Calu3 (cell line): ENCODE results near the gene RFTN1. TPM values are rescaled to one million over a fixed set of nuclear protein-coding genes. Genes with fewer than 3 reads are reported as not detected.

Source experiments
- BruUV-seq: library from RNA; stranded (reverse); fragments of 400-500 nt; replicated peaks from 2 replicates; lab custom pipeline; 2021; lab: Mats Ljungman, UMichigan
- CTCF ChIA-PET: fragments of 300-600 bp; sonication (Branson Sonifier 250); formaldehyde crosslinking; loops from one replicate; lab custom pipeline; 2022; ENCODE audit warnings: antibody characterized with exemption; lab: Charles Lee
- DNase-seq: peaks from one replicate; pipeline ENCODE4 v3.0.0; 2022
- H3K27ac Mint-ChIP-seq: one replicate; pipeline ENCODE4 v1.8.0; 2022; ENCODE audit warnings: mixed read lengths; ENCODE audit not compliant: unreplicated experiment
- H3K27me3 Mint-ChIP-seq: one replicate; pipeline ENCODE4 v1.8.0; 2022; ENCODE audit warnings: mixed read lengths; ENCODE audit not compliant: unreplicated experiment
- H3K36me3 Mint-ChIP-seq: one replicate; pipeline ENCODE4 v1.8.0; 2022; ENCODE audit warnings: mild to moderate bottlenecking, moderate library complexity, mixed read lengths; ENCODE audit not compliant: insufficient read depth, unreplicated experiment
- H3K4me1 Mint-ChIP-seq: one replicate; pipeline ENCODE4 v1.8.0; 2022; ENCODE audit warnings: mild to moderate bottlenecking, low read depth, mixed read lengths; ENCODE audit not compliant: unreplicated experiment
- H3K4me3 Mint-ChIP-seq: one replicate; pipeline ENCODE4 v1.8.0; 2022; ENCODE audit warnings: mild to moderate bottlenecking, low read depth, moderate library complexity, mixed read lengths; ENCODE audit not compliant: unreplicated experiment
- H3K9me3 Mint-ChIP-seq: one replicate; pipeline ENCODE4 v1.8.0; 2022; ENCODE audit warnings: low read depth, mixed read lengths; ENCODE audit not compliant: unreplicated experiment
- intact Hi-C: fragments of 100-400 bp; cut with micrococcal nuclease; formaldehyde crosslinking; loops from one replicate; pipeline ENCODE4 v1.10.0; 2022; ENCODE audit not compliant: unreplicated experiment
- total RNA-seq: library from RNA; stranded (reverse); gene quantifications from 2 replicates; pipeline ENCODE4 v1.2.3, GENCODE V29; 2022
- TF ChIP-seq, protein P1 (sequence below): fragments of 200-600 bp; IDR thresholded peaks from one replicate; pipeline ENCODE4 v1.8.0; 2022; ENCODE audit warnings: antibody characterized with exemption; ENCODE audit not compliant: unreplicated experiment

RFTN1 gene
- total RNA-seq, 1 experiment from 2014 or later: 1.6 TPM

DNA sequence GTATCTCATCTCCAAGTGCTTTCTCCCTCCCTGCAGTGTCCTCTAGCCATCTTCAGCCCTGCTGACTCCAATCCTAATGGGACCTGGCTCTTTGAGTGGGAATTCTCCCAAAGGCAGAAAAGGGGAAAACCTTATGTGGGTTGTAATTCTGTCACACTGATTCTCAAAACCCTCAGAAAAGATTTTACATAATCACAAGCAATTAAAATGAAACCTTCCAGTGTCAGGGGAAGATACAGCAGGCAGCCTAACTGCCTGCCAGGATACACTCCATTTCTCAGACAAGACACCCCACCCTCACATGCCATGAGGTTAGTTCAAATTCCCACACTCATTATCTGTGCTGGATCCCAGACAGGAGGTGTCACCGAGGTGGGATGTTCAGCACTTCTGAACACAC is 121.4 kb downstream of the RFTN1 start:
- intact Hi-C loops: no loop called here
- Mint-ChIP-seq H3K36me3 (no peaks in the 10 kb centered on the region), H3K27ac (no peak overlapping the region), H3K4me1 (no peaks in the 10 kb centered on the region), H3K27me3 (peaks cover 16% of the 10 kb centered on the region), H3K9me3 (no peaks in the 10 kb centered on the region), H3K4me3 (no peak overlapping the region)
- no peak for DNase-seq
- CTCF ChIA-PET: no interaction called here
- no TSS peak for BruUV-seq
- TF ChIP-seq, protein P1, sequence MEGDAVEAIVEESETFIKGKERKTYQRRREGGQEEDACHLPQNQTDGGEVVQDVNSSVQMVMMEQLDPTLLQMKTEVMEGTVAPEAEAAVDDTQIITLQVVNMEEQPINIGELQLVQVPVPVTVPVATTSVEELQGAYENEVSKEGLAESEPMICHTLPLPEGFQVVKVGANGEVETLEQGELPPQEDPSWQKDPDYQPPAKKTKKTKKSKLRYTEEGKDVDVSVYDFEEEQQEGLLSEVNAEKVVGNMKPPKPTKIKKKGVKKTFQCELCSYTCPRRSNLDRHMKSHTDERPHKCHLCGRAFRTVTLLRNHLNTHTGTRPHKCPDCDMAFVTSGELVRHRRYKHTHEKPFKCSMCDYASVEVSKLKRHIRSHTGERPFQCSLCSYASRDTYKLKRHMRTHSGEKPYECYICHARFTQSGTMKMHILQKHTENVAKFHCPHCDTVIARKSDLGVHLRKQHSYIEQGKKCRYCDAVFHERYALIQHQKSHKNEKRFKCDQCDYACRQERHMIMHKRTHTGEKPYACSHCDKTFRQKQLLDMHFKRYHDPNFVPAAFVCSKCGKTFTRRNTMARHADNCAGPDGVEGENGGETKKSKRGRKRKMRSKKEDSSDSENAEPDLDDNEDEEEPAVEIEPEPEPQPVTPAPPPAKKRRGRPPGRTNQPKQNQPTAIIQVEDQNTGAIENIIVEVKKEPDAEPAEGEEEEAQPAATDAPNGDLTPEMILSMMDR: no peak

DNA sequence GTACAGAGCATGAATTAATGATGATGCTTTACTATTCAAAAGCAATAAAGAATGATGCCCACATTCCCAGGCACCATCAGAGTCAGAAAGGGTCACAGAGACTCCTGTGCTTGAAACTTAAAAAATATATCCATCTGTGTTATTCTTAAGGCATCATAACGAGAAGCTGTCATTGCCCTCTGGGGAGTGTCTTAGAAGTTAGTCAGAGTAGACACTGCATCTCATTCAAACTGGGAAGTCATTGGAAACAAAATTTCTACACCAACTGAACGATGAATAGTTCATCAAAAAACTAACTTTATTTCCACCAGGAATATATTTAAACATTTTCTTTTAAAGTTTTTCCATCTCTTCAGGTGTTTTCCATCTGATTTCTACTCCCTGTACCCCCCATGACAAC is 122.9 kb downstream of the RFTN1 start:
- Mint-ChIP-seq H3K27ac (no peak overlapping the region), H3K36me3 (no peaks in the 10 kb centered on the region), H3K4me3 (no peak overlapping the region), H3K4me1 (no peaks in the 10 kb centered on the region), H3K9me3 (no peaks in the 10 kb centered on the region), H3K27me3 (peaks cover 22% of the 10 kb centered on the region)
- no TSS peak for BruUV-seq
- intact Hi-C loops: no loop called here
- CTCF ChIA-PET: interaction anchor here (0.6 kb wide), 1 partner anchor 167 kb away, joined by 3 read pairs; no protein-coding TSS in a partner anchor
- no peak for DNase-seq
- TF ChIP-seq, protein P1: no peak

DNA sequence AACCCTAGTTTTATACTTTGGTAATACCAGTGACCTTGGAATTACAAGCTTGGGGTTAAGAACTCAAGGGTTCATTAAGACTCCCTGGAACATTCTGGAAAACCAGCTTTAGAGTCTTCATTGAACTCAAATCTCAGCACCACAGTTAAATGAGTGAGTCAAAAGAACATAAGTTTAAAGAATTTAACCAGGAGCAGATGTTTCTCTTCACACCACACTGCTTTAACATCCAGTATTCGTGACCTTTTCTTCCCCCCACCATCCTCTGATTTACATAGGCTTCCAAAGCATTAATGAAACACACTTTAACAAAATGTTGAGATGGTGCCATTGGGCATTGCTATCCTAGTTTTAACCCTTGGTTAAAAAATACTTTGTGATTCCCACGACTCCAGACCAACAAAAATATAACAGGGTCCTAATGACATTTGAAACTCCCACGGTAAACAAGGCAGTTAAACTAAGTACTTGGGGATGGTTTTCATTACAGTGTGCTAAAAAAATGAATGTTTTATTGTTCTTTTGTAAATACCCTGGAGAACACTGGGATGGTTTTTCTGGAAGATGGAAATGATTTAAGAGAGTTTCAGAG is 124.6 kb downstream of the RFTN1 start:
- DNase-seq: no peak
- Mint-ChIP-seq H3K36me3 (no peaks in the 10 kb centered on the region), H3K4me1 (no peaks in the 10 kb centered on the region), H3K9me3 (no peaks in the 10 kb centered on the region), H3K27me3 (peaks cover 22% of the 10 kb centered on the region), H3K4me3 (no peak overlapping the region), H3K27ac (no peak overlapping the region)
- no TSS peak for BruUV-seq
- intact Hi-C loops: no loop called here
- TF ChIP-seq, protein P1: no peak
- CTCF ChIA-PET: interaction anchor here (0.6 kb wide), 1 partner anchor 433 kb away, joined by 3 read pairs; no protein-coding TSS in a partner anchor

DNA sequence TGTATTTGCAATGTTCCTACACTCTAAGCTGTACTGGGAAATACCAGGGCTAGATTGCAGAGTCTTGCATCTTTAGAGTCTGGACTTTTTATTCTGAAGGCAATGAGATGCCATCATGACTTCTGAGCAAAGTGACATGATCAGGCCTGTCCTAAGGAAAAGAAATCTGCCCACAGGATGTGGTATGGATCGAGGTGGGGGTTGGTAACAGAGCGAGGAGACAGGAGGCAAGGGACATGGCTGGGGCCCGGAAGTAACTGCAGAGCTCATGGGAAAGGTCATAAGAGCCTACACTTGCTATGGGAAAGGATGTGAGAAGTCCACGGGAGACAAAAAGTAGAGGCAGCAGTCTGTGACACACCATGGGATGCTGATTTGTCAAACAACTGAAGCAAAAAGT is 126.9 kb downstream of the RFTN1 start:
- CTCF ChIA-PET: no interaction called here
- no peaks in the 10 kb centered on the region for H3K4me1 Mint-ChIP-seq
- no peak overlapping the region for H3K27ac Mint-ChIP-seq
- TF ChIP-seq, protein P1: no peak
- H3K36me3 Mint-ChIP-seq: no peaks in the 10 kb centered on the region
- no peak for DNase-seq
- no peak overlapping the region for H3K4me3 Mint-ChIP-seq
- intact Hi-C loops: no loop called here
- no peaks in the 10 kb centered on the region for H3K9me3 Mint-ChIP-seq
- BruUV-seq: no TSS peak
- H3K27me3 Mint-ChIP-seq: peaks cover 22% of the 10 kb centered on the region
